GM12865 (cell line): Measurements from ENCODE around the gene OR2A5.

Source experiments
- DNase-seq: peaks from one replicate; pipeline ENCODE4 v3.0.0; 2010; ENCODE audit warnings: low read depth
- H3K4me3 ChIP-seq: 2 replicates; pipeline ENCODE4 v1.5.1; 2011; ENCODE audit warnings: mild to moderate bottlenecking, low read depth, low read length, control low read depth
- TF ChIP-seq, protein P1 (sequence below): IDR thresholded peaks from 2 replicates; pipeline ENCODE4 v1.5.1; 2011; ENCODE audit warnings: low read length, control low read depth, low read depth, inconsistent platforms; ENCODE audit not compliant: insufficient read depth; ENCODE audit errors: missing control alignments

OR2A5 gene

DNA sequence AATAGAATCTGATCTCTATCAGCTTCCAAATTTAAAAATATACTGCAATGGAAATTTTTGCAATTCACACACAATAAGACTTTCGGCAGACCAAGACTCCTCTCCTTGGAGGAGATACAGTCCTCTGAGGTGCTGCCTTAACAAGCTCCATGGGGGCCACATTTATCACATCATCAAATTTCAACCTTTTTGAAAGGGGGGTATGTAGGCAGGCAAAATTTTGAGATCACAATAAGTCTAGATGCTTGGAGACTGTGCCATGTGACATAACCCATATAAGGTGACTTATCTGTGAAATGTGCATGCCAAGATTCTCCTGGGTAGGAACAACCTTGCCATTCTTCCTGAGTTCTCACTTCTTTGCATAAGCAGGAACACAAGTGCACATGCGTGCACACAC is 37.2 kb downstream of the OR2A5 start, which contains the start of gene OR2A12:
OR2A12 (plus strand) TSS at position 301 of the 400 bp plus-strand sequence. CDS start 8,830 bp downstream, outside the sequence.
- TF ChIP-seq, protein P1, sequence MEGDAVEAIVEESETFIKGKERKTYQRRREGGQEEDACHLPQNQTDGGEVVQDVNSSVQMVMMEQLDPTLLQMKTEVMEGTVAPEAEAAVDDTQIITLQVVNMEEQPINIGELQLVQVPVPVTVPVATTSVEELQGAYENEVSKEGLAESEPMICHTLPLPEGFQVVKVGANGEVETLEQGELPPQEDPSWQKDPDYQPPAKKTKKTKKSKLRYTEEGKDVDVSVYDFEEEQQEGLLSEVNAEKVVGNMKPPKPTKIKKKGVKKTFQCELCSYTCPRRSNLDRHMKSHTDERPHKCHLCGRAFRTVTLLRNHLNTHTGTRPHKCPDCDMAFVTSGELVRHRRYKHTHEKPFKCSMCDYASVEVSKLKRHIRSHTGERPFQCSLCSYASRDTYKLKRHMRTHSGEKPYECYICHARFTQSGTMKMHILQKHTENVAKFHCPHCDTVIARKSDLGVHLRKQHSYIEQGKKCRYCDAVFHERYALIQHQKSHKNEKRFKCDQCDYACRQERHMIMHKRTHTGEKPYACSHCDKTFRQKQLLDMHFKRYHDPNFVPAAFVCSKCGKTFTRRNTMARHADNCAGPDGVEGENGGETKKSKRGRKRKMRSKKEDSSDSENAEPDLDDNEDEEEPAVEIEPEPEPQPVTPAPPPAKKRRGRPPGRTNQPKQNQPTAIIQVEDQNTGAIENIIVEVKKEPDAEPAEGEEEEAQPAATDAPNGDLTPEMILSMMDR: no peak
- DNase-seq: no peak
- H3K4me3 ChIP-seq: no peak within 1 kb of the TSS

DNA sequence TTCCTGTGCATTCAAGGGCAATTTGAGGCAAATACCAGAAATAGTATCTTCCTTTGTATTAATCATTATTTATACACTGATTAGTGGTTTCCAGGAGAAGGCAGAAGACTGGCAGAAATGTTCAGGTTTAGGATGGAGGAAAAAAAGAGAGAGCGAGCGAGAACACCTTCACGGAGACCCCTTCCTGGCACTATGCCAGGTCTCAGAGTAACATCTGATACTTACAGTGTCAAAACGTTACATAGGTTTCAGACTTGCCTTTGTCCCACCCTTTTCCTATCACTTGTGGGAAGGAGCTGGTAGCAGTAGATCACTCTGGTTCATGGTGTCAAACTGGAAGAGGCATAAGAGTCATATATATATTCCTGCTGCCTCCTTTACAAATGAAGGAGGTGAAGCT is 38.0 kb downstream of the OR2A5 start:
- no peak overlapping the region for H3K4me3 ChIP-seq
- TF ChIP-seq, protein P1: no peak
- no peak for DNase-seq

DNA sequence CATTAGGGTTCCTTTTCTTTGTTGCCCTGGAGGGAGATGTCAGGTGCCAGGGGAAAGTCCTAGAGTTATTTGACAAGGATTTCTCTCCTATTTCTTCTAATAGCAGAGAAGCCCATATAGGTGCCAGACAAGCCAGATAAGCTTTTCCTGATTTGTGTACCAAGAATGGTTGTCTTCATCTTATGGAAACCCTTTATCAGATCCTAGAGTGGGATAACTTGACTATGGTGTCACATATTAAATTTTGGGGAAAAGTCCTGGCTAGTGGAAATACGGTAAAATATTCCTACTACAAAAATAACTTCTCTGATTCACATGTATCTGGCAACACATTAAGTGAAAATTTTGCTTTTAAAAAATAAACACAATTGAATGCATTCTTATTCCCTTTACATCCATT is 38.5 kb downstream of the OR2A5 start:
- TF ChIP-seq, protein P1: no peak
- H3K4me3 ChIP-seq: no peak overlapping the region
- no peak for DNase-seq

DNA sequence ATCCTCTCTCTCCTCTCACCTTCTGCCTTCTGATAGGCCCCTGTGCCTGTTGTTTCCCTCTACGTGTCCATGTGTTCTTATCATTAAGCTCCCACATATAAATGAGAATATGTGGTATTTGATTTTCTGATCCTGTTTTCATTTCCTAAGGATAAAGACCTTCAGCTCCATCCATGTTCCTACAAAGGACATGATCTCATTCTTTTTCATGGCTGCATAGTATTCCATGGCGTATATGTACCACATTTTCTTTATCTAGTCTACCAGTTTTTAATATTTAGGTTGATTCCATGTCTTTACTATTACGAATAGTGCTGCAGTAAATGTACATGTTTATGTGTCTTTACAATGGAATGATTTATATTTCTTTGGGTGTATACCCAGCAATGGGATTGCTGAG is 41.9 kb downstream of the OR2A5 start:
- TF ChIP-seq, protein P1: no peak
- no peak for DNase-seq
- H3K4me3 ChIP-seq: no peak overlapping the region

DNA sequence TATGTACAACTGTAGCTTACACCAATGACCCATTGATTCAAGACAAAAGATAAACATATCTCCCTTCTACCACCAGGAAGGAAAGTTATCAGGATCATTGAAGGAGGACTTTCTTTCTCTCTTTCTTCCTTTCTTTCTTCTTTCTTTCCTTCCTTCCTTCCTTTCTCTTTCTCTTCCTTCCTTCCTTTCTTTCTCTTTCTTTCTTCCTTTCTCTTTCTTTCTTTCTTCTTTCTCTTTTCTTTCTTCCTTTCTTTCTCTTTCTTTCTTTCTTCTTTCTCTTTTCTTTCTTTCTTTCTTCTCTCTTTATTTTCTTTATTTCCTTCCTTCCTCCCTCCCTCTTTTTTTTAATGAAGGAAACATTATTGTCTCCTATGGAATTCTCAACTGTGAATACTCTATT is 50.0 kb downstream of the OR2A5 start:
- TF ChIP-seq, protein P1: no peak
- DNase-seq: no peak
- H3K4me3 ChIP-seq: no peak overlapping the region

DNA sequence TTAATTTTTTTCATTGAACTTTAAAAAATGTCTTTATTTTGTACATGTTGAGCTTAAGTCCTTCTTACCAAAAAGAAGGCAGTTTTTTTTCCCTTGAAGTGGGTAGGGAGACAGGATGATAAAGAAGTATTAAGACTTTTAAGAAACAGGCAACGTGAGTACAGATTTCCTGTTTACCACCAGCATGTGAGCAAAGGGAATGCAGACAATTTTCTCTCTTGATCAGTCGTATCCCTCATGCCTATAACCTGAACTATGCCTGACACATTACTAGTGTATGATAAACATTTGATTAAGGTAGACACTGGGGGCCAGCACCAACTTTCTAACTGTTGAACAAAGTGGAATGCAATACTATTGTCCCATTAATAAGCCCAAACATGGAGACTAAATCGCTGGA is 51.9 kb downstream of the OR2A5 start:
- DNase-seq: no peak
- TF ChIP-seq, protein P1: no peak
- H3K4me3 ChIP-seq: no peak overlapping the region

DNA sequence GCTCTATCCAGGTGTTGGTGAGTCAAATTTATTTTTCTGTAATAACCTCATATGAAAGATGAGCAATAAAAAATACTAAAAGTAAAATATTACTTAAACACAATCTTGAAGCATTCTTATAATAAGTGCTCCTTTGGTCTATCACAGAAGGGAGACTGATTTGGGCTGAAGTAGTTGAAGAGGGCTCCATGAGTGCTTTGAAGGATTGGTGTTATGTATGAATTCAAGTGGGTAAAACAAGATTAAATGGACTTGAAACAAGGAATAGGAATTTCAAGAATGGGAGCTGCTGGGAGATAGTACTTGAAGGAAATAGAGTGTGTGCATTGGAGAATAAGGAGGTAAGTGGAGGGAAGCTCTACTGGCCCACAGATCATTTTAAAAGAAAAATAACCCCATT is 53.3 kb downstream of the OR2A5 start:
- TF ChIP-seq, protein P1: no peak
- no peak overlapping the region for H3K4me3 ChIP-seq
- DNase-seq: no peak
